ENCODE measurements around the gene CDC42EP1. TPM values are rescaled to one million over a fixed set of nuclear protein-coding genes. Genes with fewer than 3 reads are reported as not detected.
"Not testable (repeated sequence)": the region's sequence is repeated elsewhere in the genome, so short reads cannot be mapped to it uniquely, and the experiment has no call there.

CDC42EP1 gene
- total and polyA plus RNA-seq, 4 donors = 4.8 to 41.3 (median 31.4) TPM

- no peak for DNase-seq (ENCODE audit: low read depth in 4 of 6, low spot score in 6 of 6)
- Histone ChIP-seq H3K9me3 (ENCODE audit: control insufficient read depth, insufficient read depth, low read length) (no peaks in the 10 kb centered on the region), H3K4me3 (ENCODE audit: low read depth, low read length) (no peak overlapping the region), H3K4me1 (ENCODE audit: control insufficient read depth, insufficient read depth, low read length) (peaks cover 3% of the 10 kb centered on the region), H3K36me3 (ENCODE audit: control insufficient read depth, insufficient read depth, low read length) (no peaks in the 10 kb centered on the region), H3K27ac (ENCODE audit: low read depth, low read length) (no peak overlapping the region), H3K27me3 (ENCODE audit: control insufficient read depth, insufficient read depth, low read length) (no peaks in the 10 kb centered on the region)
- no CpG with 5 or more reads among the region's 2 CpGs for WGBS (ENCODE audit: insufficient coverage)
Measured at GRCh38 chr22:37529652-37530345, 30.5 kb upstream of the CDC42EP1 start.

- Histone ChIP-seq H3K4me3 (ENCODE audit: low read depth, low read length) (no peak overlapping the region), H3K4me1 (ENCODE audit: control insufficient read depth, insufficient read depth, low read length) (peaks cover 7% of the 10 kb centered on the region), H3K27me3 (ENCODE audit: control insufficient read depth, insufficient read depth, low read length) (no peaks in the 10 kb centered on the region), H3K9me3 (ENCODE audit: control insufficient read depth, insufficient read depth, low read length) (no peaks in the 10 kb centered on the region), H3K36me3 (ENCODE audit: control insufficient read depth, insufficient read depth, low read length) (no peaks in the 10 kb centered on the region), H3K27ac (ENCODE audit: low read depth, low read length) (no peak overlapping the region)
- DNase-seq (ENCODE audit: low read depth in 4 of 6, low spot score in 6 of 6) = peak in 2 of 6 donors; percentile 43 to 90
- WGBS (ENCODE audit: insufficient coverage) = 64% methylated on average over 4 of the region's 9 CpGs
Measured at GRCh38 chr22:37533995-37534394, 26.3 kb upstream of the CDC42EP1 start.

- no peak overlapping the region for H3K27ac ChIP-seq (ENCODE audit: low read depth, low read length)
- H3K36me3 ChIP-seq (ENCODE audit: control insufficient read depth, insufficient read depth, low read length) = no peaks in the 10 kb centered on the region
- no peak overlapping the region for H3K4me3 ChIP-seq (ENCODE audit: low read depth, low read length)
- H3K4me1 ChIP-seq (ENCODE audit: control insufficient read depth, insufficient read depth, low read length) = peaks cover 10% of the 10 kb centered on the region
- no peaks in the 10 kb centered on the region for H3K27me3 ChIP-seq (ENCODE audit: control insufficient read depth, insufficient read depth, low read length)
- no peaks in the 10 kb centered on the region for H3K9me3 ChIP-seq (ENCODE audit: control insufficient read depth, insufficient read depth, low read length)
- WGBS (ENCODE audit: insufficient coverage) = no CpG with 5 or more reads among the region's 3 CpGs
- DNase-seq (ENCODE audit: low read depth in 4 of 6, low spot score in 6 of 6) = no peak
Measured at GRCh38 chr22:37534445-37534844, 25.8 kb upstream of the CDC42EP1 start.

GRCh38 chr22:37535159-37535558, 25.1 kb upstream of the CDC42EP1 start:
- 90% methylated on average over 2 of the region's 6 CpGs for WGBS (ENCODE audit: insufficient coverage)
- no peak overlapping the region for H3K4me3 ChIP-seq (ENCODE audit: low read depth, low read length)

GRCh38 chr22:37538590-37539357, 21.5 kb upstream of the CDC42EP1 start:
- Histone ChIP-seq H3K27ac (ENCODE audit: low read depth, low read length) (no peak overlapping the region), H3K4me1 (ENCODE audit: control insufficient read depth, insufficient read depth, low read length) (peaks cover 24% of the 10 kb centered on the region), H3K9me3 (ENCODE audit: control insufficient read depth, insufficient read depth, low read length) (no peaks in the 10 kb centered on the region), H3K27me3 (ENCODE audit: control insufficient read depth, insufficient read depth, low read length) (no peaks in the 10 kb centered on the region), H3K4me3 (ENCODE audit: low read depth, low read length) (no peak overlapping the region), H3K36me3 (ENCODE audit: control insufficient read depth, insufficient read depth, low read length) (no peaks in the 10 kb centered on the region)
- WGBS (ENCODE audit: insufficient coverage) = 53% methylated on average over 17 of the region's 20 CpGs
- peak in 4 of 6 donors; percentile 76 to 94 (median 86) for DNase-seq (ENCODE audit: low read depth in 4 of 6, low spot score in 6 of 6)

More at GRCh38 chr22:37535159-37535558, 25.1 kb upstream of the CDC42EP1 start:
- no peaks in the 10 kb centered on the region for H3K27me3 ChIP-seq (ENCODE audit: control insufficient read depth, insufficient read depth, low read length)
- no peak overlapping the region for H3K27ac ChIP-seq (ENCODE audit: low read depth, low read length)
- H3K36me3 ChIP-seq (ENCODE audit: control insufficient read depth, insufficient read depth, low read length) = no peaks in the 10 kb centered on the region
- peaks cover 10% of the 10 kb centered on the region for H3K4me1 ChIP-seq (ENCODE audit: control insufficient read depth, insufficient read depth, low read length)
- no peaks in the 10 kb centered on the region for H3K9me3 ChIP-seq (ENCODE audit: control insufficient read depth, insufficient read depth, low read length)
- no peak for DNase-seq (ENCODE audit: low read depth in 4 of 6, low spot score in 6 of 6)

GRCh38 chr22:37539790-37540189, 20.5 kb upstream of the CDC42EP1 start:
- DNase-seq (ENCODE audit: low read depth in 4 of 6, low spot score in 6 of 6); H3K9me3 ChIP-seq (ENCODE audit: control insufficient read depth, insufficient read depth, low read length); H3K4me3 ChIP-seq (ENCODE audit: low read depth, low read length); H3K36me3 ChIP-seq (ENCODE audit: control insufficient read depth, insufficient read depth, low read length); H3K27ac ChIP-seq (ENCODE audit: low read depth, low read length); H3K27me3 ChIP-seq (ENCODE audit: control insufficient read depth, insufficient read depth, low read length): not testable (repeated sequence)
- H3K4me1 ChIP-seq (ENCODE audit: control insufficient read depth, insufficient read depth, low read length) = peaks cover 24% of the 10 kb centered on the region
- 95% methylated on average over 3 of the region's 6 CpGs for WGBS (ENCODE audit: insufficient coverage)

GRCh38 chr22:37542416-37542815, 17.9 kb upstream of the CDC42EP1 start:
- not testable (repeated sequence) for H3K9me3 ChIP-seq (ENCODE audit: control insufficient read depth, insufficient read depth, low read length); H3K27me3 ChIP-seq (ENCODE audit: control insufficient read depth, insufficient read depth, low read length); DNase-seq (ENCODE audit: low read depth in 4 of 6, low spot score in 6 of 6); H3K36me3 ChIP-seq (ENCODE audit: control insufficient read depth, insufficient read depth, low read length); H3K4me3 ChIP-seq (ENCODE audit: low read depth, low read length); H3K27ac ChIP-seq (ENCODE audit: low read depth, low read length)
- 93% methylated on average over 4 of the region's 4 CpGs for WGBS (ENCODE audit: insufficient coverage)
- H3K4me1 ChIP-seq (ENCODE audit: control insufficient read depth, insufficient read depth, low read length) = peaks cover 50% of the 10 kb centered on the region

GRCh38 chr22:37542959-37543358, 17.3 kb upstream of the CDC42EP1 start:
- H3K4me3 ChIP-seq (ENCODE audit: low read depth, low read length) = no peak overlapping the region
- DNase-seq (ENCODE audit: low read depth in 4 of 6, low spot score in 6 of 6) = no peak
- WGBS (ENCODE audit: insufficient coverage) = 92% methylated on average over 7 of the region's 7 CpGs
- peaks cover 56% of the 10 kb centered on the region for H3K4me1 ChIP-seq (ENCODE audit: control insufficient read depth, insufficient read depth, low read length)
- H3K9me3 ChIP-seq (ENCODE audit: control insufficient read depth, insufficient read depth, low read length) = no peaks in the 10 kb centered on the region
- H3K27ac ChIP-seq (ENCODE audit: low read depth, low read length) = no peak overlapping the region
- peaks cover 3% of the 10 kb centered on the region for H3K27me3 ChIP-seq (ENCODE audit: control insufficient read depth, insufficient read depth, low read length)
- no peaks in the 10 kb centered on the region for H3K36me3 ChIP-seq (ENCODE audit: control insufficient read depth, insufficient read depth, low read length)

- DNase-seq (ENCODE audit: low read depth in 4 of 6, low spot score in 6 of 6) = peak in 2 of 6 donors; percentile 13 to 64
Measured at GRCh38 chr22:37544955-37545702, 15.2 kb upstream of the CDC42EP1 start.

More at GRCh38 chr22:37544955-37545702, 15.2 kb upstream of the CDC42EP1 start:
- peaks cover 66% of the 10 kb centered on the region for H3K4me1 ChIP-seq (ENCODE audit: control insufficient read depth, insufficient read depth, low read length)
- H3K4me3 ChIP-seq (ENCODE audit: low read depth, low read length) = peak overlapping the region; percentile 24
- WGBS (ENCODE audit: insufficient coverage) = 31% methylated on average over 7 of the region's 11 CpGs
- H3K27ac ChIP-seq (ENCODE audit: low read depth, low read length) = peak overlapping the region; percentile 97
- H3K9me3 ChIP-seq (ENCODE audit: control insufficient read depth, insufficient read depth, low read length) = no peaks in the 10 kb centered on the region
- no peaks in the 10 kb centered on the region for H3K36me3 ChIP-seq (ENCODE audit: control insufficient read depth, insufficient read depth, low read length)
- peaks cover 3% of the 10 kb centered on the region for H3K27me3 ChIP-seq (ENCODE audit: control insufficient read depth, insufficient read depth, low read length)

Measured in spinal cord (tissue), 10 donors.